ENCODE measurements around the gene TANK.

The TANK gene

DNA sequence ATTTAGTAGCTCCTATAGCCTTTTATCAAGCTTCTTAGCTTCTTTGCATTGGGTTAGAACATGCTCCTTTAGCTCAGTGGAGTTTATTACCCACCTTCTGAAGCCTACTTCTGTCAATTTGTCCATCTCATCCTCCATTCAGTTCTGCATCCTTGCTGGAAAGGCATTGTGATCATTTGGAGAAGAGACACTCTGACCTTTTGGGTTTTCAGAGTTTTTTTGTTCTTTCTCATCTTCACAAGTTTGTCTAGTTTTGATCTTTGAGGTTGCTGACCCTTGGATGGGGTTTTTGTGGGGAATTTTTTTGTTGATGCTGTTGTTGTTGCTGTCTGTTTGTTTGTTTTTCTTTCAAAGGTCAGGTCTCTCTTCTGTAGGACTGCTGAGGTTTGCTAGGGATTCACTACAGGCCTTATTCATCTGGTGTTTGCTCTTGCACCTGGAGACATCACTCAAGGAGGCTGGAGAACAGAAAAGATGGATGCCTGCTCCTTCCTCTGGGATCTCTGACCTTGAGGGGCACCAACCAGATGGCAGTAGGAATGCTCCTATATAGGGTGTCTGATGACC lies 13.9 kb upstream of the TANK start:
- no peak for DNase-seq (ENCODE audit: extremely low spot score)
- POLR2A ChIA-PET, result interaction anchor here (0.6 kb wide), 1 partner anchor 1531 kb away, joined by 7 read pairs; no protein-coding TSS in a partner anchor
- TF ChIP-seq, protein P1, sequence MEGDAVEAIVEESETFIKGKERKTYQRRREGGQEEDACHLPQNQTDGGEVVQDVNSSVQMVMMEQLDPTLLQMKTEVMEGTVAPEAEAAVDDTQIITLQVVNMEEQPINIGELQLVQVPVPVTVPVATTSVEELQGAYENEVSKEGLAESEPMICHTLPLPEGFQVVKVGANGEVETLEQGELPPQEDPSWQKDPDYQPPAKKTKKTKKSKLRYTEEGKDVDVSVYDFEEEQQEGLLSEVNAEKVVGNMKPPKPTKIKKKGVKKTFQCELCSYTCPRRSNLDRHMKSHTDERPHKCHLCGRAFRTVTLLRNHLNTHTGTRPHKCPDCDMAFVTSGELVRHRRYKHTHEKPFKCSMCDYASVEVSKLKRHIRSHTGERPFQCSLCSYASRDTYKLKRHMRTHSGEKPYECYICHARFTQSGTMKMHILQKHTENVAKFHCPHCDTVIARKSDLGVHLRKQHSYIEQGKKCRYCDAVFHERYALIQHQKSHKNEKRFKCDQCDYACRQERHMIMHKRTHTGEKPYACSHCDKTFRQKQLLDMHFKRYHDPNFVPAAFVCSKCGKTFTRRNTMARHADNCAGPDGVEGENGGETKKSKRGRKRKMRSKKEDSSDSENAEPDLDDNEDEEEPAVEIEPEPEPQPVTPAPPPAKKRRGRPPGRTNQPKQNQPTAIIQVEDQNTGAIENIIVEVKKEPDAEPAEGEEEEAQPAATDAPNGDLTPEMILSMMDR (IDR thresholded peaks at IDR 0.05; ENCODE audit: control extremely low read depth, extremely low read depth, low read depth, missing control alignments), result no peak
- CTCF ChIA-PET, result interaction anchor here (1.0 to 1.3 kb wide), 4 partner anchors 9 to 82 kb away, joined by 3 to 5 read pairs (median 3); no protein-coding TSS in a partner anchor

DNA sequence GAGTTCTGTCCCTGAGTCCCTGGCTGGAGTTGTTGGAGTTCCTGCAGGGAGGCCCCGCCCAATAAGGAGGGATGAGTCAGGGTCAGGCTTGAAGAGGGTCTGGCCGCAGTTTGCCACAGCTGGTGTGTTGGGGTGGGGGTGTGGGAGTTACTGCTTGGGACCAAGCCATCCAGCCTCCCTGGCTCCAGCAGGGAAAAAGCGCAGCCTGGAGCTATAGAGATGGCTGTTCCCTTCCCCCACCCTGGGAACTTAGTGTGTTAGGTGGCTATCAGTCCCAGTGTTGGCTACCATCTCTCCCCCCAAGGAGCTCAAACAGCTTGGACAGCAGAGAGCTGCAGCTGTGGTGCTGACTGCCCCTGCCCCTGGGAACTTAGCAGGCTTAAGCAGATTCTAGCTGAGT lies 13.2 kb upstream of the TANK start:
- ChIA-PET CTCF (interaction anchor here (1.0 to 1.3 kb wide), 3 partner anchors 9 to 83 kb away, joined by 3 read pairs; no protein-coding TSS in a partner anchor), POLR2A (no interaction called here)
- DNase-seq (ENCODE audit: extremely low spot score), result no peak
- TF ChIP-seq, protein P1 (IDR thresholded peaks at IDR 0.05; ENCODE audit: control extremely low read depth, extremely low read depth, low read depth, missing control alignments), result no peak

DNA sequence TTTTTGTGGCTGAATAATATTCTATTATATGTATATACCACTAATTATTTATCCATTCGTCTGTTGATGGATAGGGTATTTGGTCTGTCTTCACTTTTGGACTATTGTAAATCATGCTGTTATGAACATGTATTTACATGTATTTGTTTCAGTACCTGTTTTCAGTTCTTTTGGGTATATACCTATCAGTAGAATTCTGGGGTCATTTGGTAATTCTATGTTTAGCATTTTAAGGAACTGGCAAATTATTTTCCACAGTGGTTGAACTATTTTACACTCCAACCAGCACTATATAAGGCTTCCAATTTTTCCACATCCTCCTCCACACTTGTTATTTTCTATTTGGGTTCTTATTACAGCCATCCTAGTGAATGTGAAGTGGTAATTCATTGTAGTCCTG lies 12.4 kb upstream of the TANK start:
- ChIA-PET POLR2A (no interaction called here), CTCF (interaction anchor here (1.2 to 1.3 kb wide), 2 partner anchors 10 kb away, joined by 3 read pairs; no protein-coding TSS in a partner anchor)
- TF ChIP-seq, protein P1 (IDR thresholded peaks at IDR 0.05; ENCODE audit: control extremely low read depth, extremely low read depth, low read depth, missing control alignments), result no peak
- no peak for DNase-seq (ENCODE audit: extremely low spot score)

DNA sequence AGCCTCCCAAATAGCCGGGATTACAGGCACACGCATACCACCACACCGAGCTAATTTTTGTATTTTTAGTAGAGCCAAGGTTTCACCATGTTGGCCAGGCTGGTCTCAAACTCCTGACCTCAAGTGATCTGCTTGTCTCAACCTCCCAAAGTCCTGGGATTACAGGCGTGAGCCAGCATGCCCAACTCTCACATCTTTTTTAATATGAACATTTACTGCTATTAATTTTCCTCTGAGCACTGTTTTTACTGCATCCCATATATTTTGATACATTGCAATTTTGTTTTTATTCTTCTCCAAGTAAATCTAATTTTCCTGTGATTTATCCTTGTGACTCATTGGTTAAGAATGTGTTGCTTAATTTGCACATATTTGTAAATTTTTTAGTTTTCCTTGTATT lies 9.5 kb upstream of the TANK start:
- ChIA-PET CTCF (no interaction called here), POLR2A (no interaction called here)
- TF ChIP-seq, protein P1 (IDR thresholded peaks at IDR 0.05; ENCODE audit: control extremely low read depth, extremely low read depth, low read depth, missing control alignments), result no peak
- DNase-seq (ENCODE audit: extremely low spot score), result no peak

DNA sequence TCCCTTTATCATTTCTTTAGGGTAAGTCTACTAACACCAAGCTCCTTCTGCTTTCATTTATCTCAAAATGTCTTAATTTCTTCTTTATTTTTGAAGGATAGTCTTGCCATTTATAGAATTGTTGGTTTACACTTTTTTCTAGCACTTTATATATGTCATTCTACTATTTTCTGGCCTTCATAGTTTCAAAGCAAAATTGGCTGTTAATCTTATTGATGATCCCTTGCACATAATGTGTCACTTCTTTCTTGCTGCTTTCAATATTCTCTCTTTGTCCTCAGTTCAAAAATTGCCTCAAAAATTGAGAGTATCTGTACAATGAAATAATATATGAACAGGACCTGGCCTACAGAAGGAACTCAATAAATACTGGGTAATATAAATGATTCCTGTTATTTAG lies 7.9 kb upstream of the TANK start:
- TF ChIP-seq, protein P1 (IDR thresholded peaks at IDR 0.05; ENCODE audit: control extremely low read depth, extremely low read depth, low read depth, missing control alignments), result no peak
- no peak for DNase-seq (ENCODE audit: extremely low spot score)
- ChIA-PET CTCF (interaction anchor here (1.1 to 2.2 kb wide), 4 partner anchors 9 to 73 kb away, joined by 3 to 6 read pairs (median 3); no protein-coding TSS in a partner anchor), POLR2A (no interaction called here)

DNA sequence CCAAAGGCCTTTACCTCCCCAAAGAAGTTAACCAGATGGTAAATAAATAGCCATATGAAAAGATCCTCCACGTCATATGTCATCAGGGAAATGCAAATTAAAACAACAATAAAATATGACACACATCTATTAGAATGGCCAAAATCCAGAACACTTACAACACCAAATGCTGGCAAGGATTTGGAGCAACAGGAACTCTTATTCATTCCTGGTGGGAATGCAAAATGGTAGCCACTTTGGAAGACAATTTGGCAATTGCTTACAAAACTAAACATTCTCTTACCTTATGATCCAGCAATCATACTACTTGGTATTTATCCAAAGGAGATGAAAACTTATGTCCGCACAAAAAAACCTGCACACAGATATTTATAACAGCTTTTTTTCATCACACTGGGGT lies 1.3 kb upstream of the TANK start:
- POLR2A ChIA-PET, result no interaction called here
- no peak for DNase-seq (ENCODE audit: extremely low spot score)
- CTCF ChIA-PET, result no interaction called here
- TF ChIP-seq, protein P1 (IDR thresholded peaks at IDR 0.05; ENCODE audit: control extremely low read depth, extremely low read depth, low read depth, missing control alignments), result no peak
